HAP-1 (cell line): ENCODE measurements around the gene HOXA7.
A peak's percentile ranks its signal among the peaks of the same experiment; 100 is the strongest.

Experiments
- DNase-seq, 2 experiments: peaks; one replicate each; pipeline ENCODE4 v3.0.0-alpha.2; 2016 to 2020; ENCODE audit warnings: low spot score in 2 of 2
- H3K27me3 ChIP-seq: fragments of 250-450 bp; sonication (Bioruptor Pico); 2 replicates; pipeline ENCODE4 v1.5.1; 2020; ENCODE audit warnings: low read depth, mild to moderate bottlenecking, moderate library complexity
- H3K36me3 ChIP-seq: fragments of 250-450 bp; sonication (Bioruptor Pico); replicated peaks from 2 replicates; pipeline ENCODE4 v1.5.1; 2020; ENCODE audit warnings: mild to moderate bottlenecking
- H3K4me1 ChIP-seq: fragments of 250-450 bp; sonication (Bioruptor Pico); 2 replicates; pipeline ENCODE4 v1.5.1; 2020; ENCODE audit warnings: mild to moderate bottlenecking
- H3K4me3 ChIP-seq: fragments of 250-450 bp; sonication (Bioruptor Pico); 2 replicates; pipeline ENCODE4 v1.5.1; 2020; ENCODE audit warnings: mild to moderate bottlenecking, moderate library complexity
- H3K9me3 ChIP-seq: fragments of 250-450 bp; sonication (Bioruptor Pico); 2 replicates; pipeline ENCODE4 v1.5.1; 2020; ENCODE audit warnings: mild to moderate bottlenecking, moderate library complexity
- in situ Hi-C: fragments of 300-500 bp; cut with MboI; formaldehyde crosslinking; loops from 3 replicates; pipeline ENCODE4 v1.14.3; 2020; ENCODE audit warnings: low sequenced_read_pairs, inconsistent platforms, mixed read lengths

The HOXA7 gene

DNA sequence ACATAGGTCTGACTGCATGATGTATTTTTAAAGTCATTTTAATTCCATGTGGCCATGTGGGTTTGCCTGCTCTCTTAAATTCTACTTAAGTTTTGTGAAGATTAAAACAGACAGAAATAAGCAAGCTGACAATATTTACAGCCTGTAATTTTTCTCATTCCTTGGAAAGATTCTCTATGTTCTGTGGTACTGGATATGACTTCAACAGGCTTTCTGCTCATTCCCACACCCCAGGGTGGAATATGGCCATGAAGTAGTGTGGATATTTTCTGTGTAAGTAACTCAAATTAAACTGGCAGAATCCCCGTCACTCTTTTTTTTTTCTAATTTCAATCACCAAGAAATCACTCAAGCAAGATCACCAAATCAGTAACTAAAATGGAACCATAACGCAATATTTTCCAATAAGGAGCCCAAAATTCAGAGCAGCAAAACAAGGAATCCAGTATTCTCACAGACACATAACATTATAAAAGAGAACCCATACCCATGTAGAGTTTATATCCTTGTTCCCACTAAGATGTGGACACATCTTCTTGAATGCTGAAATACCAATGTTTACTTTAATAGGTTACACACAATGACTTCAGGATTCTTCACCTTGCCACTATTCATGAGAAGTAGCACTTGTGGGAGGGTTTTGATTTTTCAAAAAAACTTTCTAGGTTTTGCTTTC, 18.7 kb downstream of the HOXA7 start:
- no peaks in the 10 kb centered on the region for H3K9me3 ChIP-seq
- 0 out of 2 replicates have a peak, but pooled peaks cover 2% of the 10 kb centered on the region for H3K4me1 ChIP-seq
- H3K4me3 ChIP-seq, result no peak overlapping the region
- no peak for DNase-seq
- in situ Hi-C loops, result no loop called here
- no peaks in the 10 kb centered on the region for H3K27me3 ChIP-seq
- H3K36me3 ChIP-seq, result peaks cover 26% of the 10 kb centered on the region

DNA sequence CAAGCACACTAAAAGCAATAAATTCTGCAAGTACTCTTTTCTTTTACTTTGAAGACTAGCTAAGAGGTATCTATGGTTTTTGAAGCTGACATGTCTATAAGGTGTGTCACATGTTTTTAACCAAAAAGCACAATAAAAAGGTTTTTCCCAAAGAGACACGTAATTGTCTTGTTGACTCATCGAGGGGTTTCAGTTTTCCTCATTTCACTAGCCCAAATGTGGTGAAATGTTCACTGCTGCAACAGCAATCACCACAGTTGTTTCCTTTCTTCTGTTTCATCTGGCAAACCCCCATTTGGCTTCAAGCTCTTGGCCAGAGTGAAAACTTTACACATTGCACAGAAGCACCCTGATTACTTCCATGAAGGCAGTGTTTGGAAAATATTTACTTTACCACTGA, 22.1 kb downstream of the HOXA7 start:
- H3K4me1 ChIP-seq, result 0 out of 2 replicates have a peak, but pooled peaks cover 2% of the 10 kb centered on the region
- peaks cover 18% of the 10 kb centered on the region for H3K36me3 ChIP-seq
- no peak for DNase-seq
- H3K9me3 ChIP-seq, result no peaks in the 10 kb centered on the region
- no peak overlapping the region for H3K4me3 ChIP-seq
- H3K27me3 ChIP-seq, result no peaks in the 10 kb centered on the region
- in situ Hi-C loops, result no loop called here

DNA sequence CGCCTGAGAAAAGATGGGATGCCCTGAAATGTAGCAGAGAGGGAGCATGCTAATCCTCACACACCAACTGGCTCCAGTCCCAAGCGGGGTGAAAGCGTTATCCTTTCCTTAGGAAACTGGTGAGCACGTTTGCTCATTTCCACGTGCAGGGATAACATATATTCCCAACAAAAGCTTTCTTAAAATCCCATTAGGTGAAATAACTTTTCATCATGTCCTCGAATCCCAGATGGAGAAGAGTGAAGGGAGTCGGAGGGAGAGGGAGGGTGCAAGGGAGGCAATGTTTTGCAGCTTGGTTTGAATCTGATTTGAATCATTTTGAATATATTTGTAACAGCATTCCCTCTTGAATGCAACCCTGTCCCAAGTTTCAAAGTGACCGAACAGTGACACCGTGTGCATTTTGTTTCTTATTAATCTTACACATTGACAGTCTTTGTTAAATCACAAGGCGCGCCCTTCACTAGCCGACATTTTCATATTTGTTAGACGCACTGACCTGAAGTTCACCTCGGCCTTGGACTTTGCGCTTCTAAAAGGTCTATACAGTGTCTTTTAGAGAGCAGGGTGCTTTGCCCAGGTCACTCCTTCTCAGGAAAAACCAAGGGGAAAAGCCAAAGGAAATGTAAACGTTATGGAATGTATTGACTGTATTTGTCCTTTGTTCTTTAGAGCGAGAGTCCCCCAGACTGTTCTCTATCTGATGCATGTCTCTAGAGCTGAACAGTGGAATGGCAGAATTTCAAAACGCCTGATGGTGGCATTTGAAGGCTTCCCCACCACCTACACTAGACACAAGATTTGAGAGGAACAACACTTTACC, 22.9 kb downstream of the HOXA7 start:
- Histone ChIP-seq H3K9me3 (no peaks in the 10 kb centered on the region), H3K27me3 (no peaks in the 10 kb centered on the region), H3K4me1 (0 out of 2 replicates have a peak, but pooled peaks cover 2% of the 10 kb centered on the region), H3K4me3 (no peak overlapping the region), H3K36me3 (peaks cover 26% of the 10 kb centered on the region)
- in situ Hi-C loops, result no loop called here
- no peak for DNase-seq

DNA sequence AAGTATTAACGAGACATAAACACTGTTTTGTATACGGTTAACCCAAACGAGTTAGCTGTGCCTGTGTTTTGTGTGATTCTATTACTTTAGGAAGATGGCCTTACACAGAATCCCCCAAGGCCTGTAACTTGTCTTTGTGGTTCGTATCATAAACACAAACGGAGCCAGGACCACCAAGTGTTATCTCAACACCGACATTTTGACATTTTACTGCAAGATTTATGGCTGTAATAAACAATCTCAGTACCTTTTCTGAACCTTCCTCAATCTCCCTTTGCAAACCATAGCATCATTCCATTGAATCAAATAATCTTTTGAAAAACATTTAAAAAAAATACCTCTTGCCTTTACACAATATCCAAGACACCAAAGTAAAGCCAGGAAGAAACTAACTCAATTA, 23.5 kb downstream of the HOXA7 start:
- no peak for DNase-seq
- Histone ChIP-seq H3K4me3 (no peak overlapping the region), H3K9me3 (no peaks in the 10 kb centered on the region), H3K36me3 (peaks cover 22% of the 10 kb centered on the region), H3K4me1 (peaks cover 3% of the 10 kb centered on the region; the same call in 1 of the 2 replicates), H3K27me3 (no peaks in the 10 kb centered on the region)
- in situ Hi-C loops, result no loop called here

DNA sequence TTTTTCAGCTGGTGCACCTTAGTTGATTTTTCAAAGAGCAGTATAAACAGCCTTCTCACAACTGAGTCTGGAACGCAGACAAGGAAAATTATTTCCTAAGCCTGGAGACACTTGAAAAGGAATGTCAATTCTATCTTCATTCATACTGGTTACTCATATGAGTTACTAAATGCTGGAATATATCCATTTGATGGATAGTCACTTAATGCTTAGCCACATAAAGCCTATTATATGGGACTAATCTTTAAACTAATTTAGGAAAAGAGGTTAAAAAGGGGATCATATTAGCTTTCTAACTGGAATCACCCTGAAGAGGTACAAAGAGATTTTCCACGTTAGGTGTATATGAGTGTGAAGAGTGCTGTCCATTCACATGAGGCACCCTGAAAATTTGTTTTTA, 24.3 kb downstream of the HOXA7 start:
- peaks cover 14% of the 10 kb centered on the region; the same call in 1 of the 2 replicates for H3K36me3 ChIP-seq
- in situ Hi-C loops, result no loop called here
- H3K27me3 ChIP-seq, result no peaks in the 10 kb centered on the region
- H3K4me3 ChIP-seq, result no peak overlapping the region
- no peak for DNase-seq
- H3K9me3 ChIP-seq, result no peaks in the 10 kb centered on the region
- H3K4me1 ChIP-seq, result peaks cover 9% of the 10 kb centered on the region

DNA sequence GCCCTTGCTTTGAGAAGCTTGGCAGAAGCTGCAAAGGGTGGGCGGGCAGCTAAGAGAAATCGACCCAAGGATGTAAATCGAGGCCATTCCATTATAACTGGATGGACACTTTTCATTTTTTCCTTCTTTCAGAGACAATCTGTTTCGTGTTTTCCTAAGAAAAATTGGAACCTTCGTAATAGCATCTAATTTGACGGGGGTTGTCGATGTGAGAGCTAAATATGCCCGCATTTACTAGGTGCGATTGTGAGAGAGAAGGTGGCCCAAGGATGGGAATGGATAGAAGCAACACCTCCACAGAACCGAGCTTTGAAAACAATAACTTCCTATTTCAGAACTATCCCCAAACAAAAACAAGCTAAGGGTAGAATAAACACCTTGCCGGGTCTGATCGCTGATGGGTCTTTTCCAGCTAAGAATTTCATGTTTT, 25.1 kb downstream of the HOXA7 start:
- Histone ChIP-seq H3K9me3 (no peaks in the 10 kb centered on the region), H3K36me3 (peaks cover 14% of the 10 kb centered on the region; the same call in 1 of the 2 replicates), H3K4me1 (peaks cover 17% of the 10 kb centered on the region), H3K27me3 (no peaks in the 10 kb centered on the region), H3K4me3 (no peak overlapping the region)
- in situ Hi-C loops, result no loop called here
- DNase-seq, result no peak

DNA sequence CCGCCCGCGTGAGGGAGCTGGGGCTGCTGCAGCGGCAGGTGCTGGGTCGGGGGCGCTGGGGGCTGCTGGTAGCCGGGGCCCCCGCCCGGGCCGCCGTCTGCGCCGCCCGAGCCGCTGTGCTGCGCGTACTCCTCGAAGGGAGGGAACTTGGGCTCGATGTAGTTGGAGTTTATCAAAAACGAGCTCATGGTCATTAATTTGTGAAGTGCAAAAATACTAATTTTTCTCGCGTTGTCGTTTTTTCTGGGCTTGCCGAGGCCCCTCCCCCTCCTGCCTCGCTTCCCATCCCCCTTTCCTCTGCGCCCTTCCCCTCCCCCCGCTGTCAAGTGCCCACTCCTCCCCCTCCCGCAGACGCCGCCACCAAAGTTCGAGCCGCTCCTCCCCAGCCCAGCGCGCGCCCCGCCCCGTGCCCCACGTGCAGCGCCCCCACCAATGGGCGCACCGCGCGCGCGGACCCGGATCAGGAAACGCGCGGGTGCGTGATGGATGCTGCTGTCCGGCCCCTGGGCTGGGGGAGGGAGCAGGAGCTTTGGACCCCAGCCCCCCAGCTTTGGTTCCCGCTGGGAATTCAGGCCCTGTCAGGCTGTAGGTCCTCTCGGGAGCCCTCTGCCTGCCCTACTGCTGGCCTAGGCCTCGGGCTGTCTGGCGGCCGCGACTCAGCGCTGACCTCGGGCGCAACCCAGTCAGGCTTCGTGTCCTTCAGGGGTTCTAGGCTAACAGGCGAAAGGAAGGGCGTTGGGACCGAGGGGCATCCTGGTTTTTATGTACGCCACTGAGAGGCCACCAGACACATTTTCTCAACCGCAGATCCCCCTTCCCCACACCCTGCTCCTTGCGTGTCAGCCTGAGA, 25.7 kb downstream of the HOXA7 start, which contains the start of gene HOXA4:
HOXA4 (minus strand) TSS at position 218 of the 850 bp plus-strand sequence; CDS start at position 194, 24 bp downstream.
- Histone ChIP-seq H3K4me3 (no peak within 1 kb of the TSS), H3K36me3 (peaks cover 14% of the 10 kb centered on the region; the same call in 1 of the 2 replicates), H3K9me3 (no peaks in the 10 kb centered on the region), H3K27me3 (no peaks in the 10 kb centered on the region), H3K4me1 (peaks cover 17% of the 10 kb centered on the region)
- in situ Hi-C loops, result no loop called here
- DNase-seq, result no peak

DNA sequence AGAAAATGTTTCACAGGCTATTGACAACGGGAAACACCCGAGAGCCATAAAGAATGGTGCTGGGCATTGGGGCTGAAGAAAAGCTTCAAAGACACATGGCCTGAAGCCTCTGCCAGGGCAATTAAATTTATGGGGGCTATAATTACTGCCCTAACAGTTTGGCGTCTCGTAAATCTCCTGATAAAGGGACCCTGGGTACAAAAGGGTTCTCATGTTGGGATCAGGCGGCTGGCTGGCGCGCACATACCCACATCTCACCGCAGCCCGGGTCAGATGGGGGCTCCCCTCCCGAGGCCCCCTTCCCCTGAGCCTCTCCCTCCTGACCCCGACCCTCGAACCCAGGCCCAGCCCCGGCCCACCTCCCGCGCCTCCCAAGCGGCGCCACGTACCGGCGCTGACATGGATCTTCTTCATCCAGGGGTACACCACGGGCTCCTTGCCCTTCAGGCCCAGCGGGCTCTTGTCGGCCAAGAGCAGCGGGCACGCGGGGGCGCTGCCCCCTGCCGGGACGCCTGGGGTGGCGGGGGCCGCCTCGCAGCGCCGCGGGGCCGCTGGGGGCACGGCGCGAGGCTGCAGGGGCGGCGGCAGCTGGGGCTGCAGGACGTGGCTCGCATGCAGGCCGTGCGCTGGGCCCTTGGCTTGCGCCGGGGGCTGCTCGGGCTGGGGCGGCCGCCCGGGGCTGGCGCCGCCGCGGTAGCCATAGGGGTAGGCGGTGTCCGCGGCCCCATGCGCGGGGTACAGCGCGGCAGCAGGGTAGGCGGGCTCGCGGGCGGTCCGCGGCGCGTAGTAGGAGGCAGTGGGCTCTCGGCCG, 26.5 kb downstream of the HOXA7 start:
- H3K36me3 ChIP-seq, result peaks cover 14% of the 10 kb centered on the region; the same call in 1 of the 2 replicates
- no peaks in the 10 kb centered on the region for H3K9me3 ChIP-seq
- H3K27me3 ChIP-seq, result no peaks in the 10 kb centered on the region
- DNase-seq, result no peak
- in situ Hi-C loops, result no loop called here
- H3K4me3 ChIP-seq, result no peak overlapping the region
- peaks cover 17% of the 10 kb centered on the region for H3K4me1 ChIP-seq

DNA sequence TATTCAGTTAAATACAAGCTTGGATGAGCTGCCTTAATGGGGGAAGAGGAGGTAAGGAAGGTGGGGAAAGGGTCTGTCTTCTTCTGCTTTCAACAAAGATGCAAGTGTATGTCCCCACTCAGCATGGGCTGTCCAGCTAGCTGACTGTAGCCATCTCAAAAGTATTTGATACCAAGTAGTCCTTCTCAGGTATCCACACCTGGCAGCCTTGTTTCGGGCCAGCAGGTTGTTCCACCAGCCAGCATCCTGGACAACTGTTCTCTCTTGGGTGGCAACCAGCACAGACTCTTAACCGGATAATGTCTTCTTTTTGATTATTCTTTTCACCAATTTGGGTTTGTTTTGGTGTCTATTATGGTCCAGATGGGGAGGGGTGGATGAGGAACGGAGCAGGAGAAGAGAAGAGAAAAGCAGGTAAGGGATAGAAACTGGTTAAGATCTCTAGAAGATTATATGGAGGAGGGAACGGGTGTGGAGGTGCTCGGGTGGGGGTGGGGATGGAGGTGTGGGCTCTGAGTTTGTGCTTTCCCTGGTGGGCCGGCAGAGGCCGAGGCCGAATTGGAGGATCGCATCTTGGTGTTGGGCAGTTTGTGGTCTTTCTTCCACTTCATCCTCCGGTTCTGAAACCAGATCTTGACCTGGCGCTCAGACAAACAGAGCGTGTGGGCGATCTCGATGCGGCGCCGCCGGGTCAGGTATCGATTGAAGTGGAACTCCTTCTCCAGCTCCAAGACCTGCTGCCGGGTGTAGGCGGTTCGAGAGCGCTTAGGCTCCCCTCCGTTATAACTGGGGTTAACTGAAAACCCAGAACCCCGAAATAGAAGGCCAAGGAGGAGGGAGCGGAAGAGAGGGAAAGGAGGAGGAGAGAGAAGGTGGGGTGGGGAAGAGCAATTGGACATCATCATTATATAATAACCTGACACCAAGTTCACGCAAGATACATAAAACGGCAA, 27.4 kb downstream of the HOXA7 start:
- no peaks in the 10 kb centered on the region for H3K27me3 ChIP-seq
- DNase-seq, result no peak
- peaks cover 14% of the 10 kb centered on the region; the same call in 1 of the 2 replicates for H3K36me3 ChIP-seq
- in situ Hi-C loops, result no loop called here
- H3K4me1 ChIP-seq, result peaks cover 17% of the 10 kb centered on the region
- no peak overlapping the region for H3K4me3 ChIP-seq
- no peaks in the 10 kb centered on the region for H3K9me3 ChIP-seq

DNA sequence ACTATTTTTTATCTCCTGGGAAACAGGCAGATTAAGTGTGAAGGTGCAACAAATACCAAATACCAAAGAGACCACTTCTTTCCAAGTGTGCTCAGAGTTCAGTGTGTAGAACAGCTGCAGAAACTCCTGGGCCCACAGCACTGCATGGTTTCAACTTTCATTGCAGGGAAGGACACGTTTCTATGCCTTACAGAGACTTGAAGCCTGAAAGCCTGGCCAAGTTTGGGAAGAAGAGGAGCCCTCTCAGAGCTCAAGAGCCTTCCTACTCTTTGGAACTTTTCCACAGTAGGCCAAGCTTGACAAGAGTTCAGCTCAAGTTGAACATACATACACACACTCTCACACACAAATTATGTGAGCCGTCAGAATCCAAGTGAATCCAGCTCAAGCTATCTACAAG, 28.4 kb downstream of the HOXA7 start:
- peaks cover 17% of the 10 kb centered on the region for H3K4me1 ChIP-seq
- no peaks in the 10 kb centered on the region for H3K9me3 ChIP-seq
- peaks cover 14% of the 10 kb centered on the region; the same call in 1 of the 2 replicates for H3K36me3 ChIP-seq
- no peak overlapping the region for H3K4me3 ChIP-seq
- H3K27me3 ChIP-seq, result no peaks in the 10 kb centered on the region
- no peak for DNase-seq
- in situ Hi-C loops, result no loop called here

DNA sequence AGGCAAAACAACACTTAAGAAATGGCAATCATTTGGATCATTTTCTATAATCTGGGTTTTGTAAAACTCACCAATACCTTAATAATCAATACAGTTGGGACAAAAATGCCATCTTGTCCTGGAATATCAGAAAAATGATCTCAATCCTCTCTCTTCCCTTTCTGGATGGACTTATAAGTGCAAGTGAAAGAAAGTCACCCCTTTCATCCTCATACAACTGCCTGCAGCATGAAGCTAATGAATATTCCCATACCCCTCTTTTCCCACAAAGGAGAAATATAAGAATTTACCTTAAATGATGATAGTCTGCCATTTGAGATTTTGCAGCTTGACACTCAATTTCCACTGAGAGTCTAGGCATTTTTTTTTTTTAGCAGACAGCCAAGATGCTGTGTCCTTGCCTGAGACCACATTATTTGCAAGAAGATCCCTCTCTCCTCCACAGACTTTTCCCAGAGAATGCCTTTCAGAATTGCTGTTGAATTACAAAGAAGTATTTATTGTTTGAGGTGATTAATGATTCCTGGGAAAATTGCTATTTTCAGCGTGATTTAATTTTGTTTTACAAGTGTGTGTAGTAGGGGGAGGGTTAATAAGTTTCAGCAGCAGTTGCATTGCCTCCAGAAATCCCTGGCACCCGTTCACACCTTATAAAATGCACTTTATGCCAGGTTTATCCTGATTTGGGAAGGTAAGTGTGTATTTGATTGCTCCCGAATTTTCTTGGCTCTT, 29.7 kb downstream of the HOXA7 start:
- no peak overlapping the region for H3K4me3 ChIP-seq
- peak in 1 of 2 experiments; percentile 69 for DNase-seq
- no peaks in the 10 kb centered on the region for H3K9me3 ChIP-seq
- in situ Hi-C loops, result no loop called here
- H3K36me3 ChIP-seq, result peaks cover 14% of the 10 kb centered on the region; the same call in 1 of the 2 replicates
- peaks cover 17% of the 10 kb centered on the region for H3K4me1 ChIP-seq
- H3K27me3 ChIP-seq, result no peaks in the 10 kb centered on the region
